RWPE2 (cell line): ENCODE results near the gene MACROD2.
"Not testable (repeated sequence)": the region's sequence is repeated elsewhere in the genome, so short reads cannot be mapped to it uniquely, and the experiment has no call there.

Experiments
- ATAC-seq: fragments of 200-7000 bp; cut with Tn5 transposase; 3 replicates; pipeline ENCODE4 v1.9.1; 2021; ENCODE audit warnings: low read depth
- DNase-seq: peaks from one replicate; pipeline ENCODE4 v3.0.0-alpha.2; 2020; ENCODE audit warnings: low spot score
- H3K27ac ChIP-seq: fragments of 450-650 bp; 2 replicates; pipeline ENCODE4 v1.5.1; 2017; ENCODE audit warnings: mild to moderate bottlenecking; ENCODE audit not compliant: poor library complexity, severe bottlenecking
- H3K27me3 ChIP-seq: fragments of 250-450 bp; sonication (Bioruptor Pico); 2 replicates; pipeline ENCODE4 v1.5.1; 2021; ENCODE audit warnings: mild to moderate bottlenecking, moderate library complexity; ENCODE audit not compliant: insufficient read depth, poor library complexity, severe bottlenecking
- H3K36me3 ChIP-seq: fragments of 250-450 bp; sonication (Bioruptor Pico); 2 replicates; pipeline ENCODE4 v1.5.1; 2020; ENCODE audit warnings: low read depth, mild to moderate bottlenecking, moderate library complexity
- H3K4me1 ChIP-seq: fragments of 250-450 bp; sonication (Bioruptor Pico); 2 replicates; pipeline ENCODE4 v1.5.1; 2021; ENCODE audit warnings: mild to moderate bottlenecking, moderate library complexity; ENCODE audit not compliant: insufficient read depth, poor library complexity, severe bottlenecking
- H3K4me3 ChIP-seq: fragments of 250-450 bp; sonication (Bioruptor Pico); 2 replicates; pipeline ENCODE4 v1.5.1; 2021; ENCODE audit warnings: mild to moderate bottlenecking, moderate library complexity; ENCODE audit not compliant: severe bottlenecking
- H3K9me3 ChIP-seq: fragments of 250-450 bp; sonication (Bioruptor Pico); 2 replicates; pipeline ENCODE4 v1.5.1; 2021; ENCODE audit warnings: mild to moderate bottlenecking, moderate library complexity; ENCODE audit not compliant: severe bottlenecking
- TF ChIP-seq, protein P1 (sequence below): fragments of 450-650 bp; IDR thresholded peaks from one replicate; pipeline ENCODE4 v1.5.1; 2017; ENCODE audit warnings: mild to moderate bottlenecking, moderate library complexity; ENCODE audit not compliant: poor library complexity, severe bottlenecking

MACROD2 gene

GRCh38 chr20:14453259-14453658 lies 457.9 kb downstream of the MACROD2 start:
- no peak overlapping the region for H3K27ac ChIP-seq
- DNase-seq (no peak), ATAC-seq (no peak)

GRCh38 chr20:14454296-14454695 lies 459.0 kb downstream of the MACROD2 start:
- H3K9me3 ChIP-seq = no peaks in the 10 kb centered on the region
- ATAC-seq (no peak), DNase-seq (no peak)
- no peak overlapping the region for H3K27ac ChIP-seq
- TF ChIP-seq, protein P1, sequence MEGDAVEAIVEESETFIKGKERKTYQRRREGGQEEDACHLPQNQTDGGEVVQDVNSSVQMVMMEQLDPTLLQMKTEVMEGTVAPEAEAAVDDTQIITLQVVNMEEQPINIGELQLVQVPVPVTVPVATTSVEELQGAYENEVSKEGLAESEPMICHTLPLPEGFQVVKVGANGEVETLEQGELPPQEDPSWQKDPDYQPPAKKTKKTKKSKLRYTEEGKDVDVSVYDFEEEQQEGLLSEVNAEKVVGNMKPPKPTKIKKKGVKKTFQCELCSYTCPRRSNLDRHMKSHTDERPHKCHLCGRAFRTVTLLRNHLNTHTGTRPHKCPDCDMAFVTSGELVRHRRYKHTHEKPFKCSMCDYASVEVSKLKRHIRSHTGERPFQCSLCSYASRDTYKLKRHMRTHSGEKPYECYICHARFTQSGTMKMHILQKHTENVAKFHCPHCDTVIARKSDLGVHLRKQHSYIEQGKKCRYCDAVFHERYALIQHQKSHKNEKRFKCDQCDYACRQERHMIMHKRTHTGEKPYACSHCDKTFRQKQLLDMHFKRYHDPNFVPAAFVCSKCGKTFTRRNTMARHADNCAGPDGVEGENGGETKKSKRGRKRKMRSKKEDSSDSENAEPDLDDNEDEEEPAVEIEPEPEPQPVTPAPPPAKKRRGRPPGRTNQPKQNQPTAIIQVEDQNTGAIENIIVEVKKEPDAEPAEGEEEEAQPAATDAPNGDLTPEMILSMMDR = no peak
- H3K27me3 ChIP-seq = no peaks in the 10 kb centered on the region
- H3K4me1 ChIP-seq = peaks cover 9% of the 10 kb centered on the region
- no peaks in the 10 kb centered on the region for H3K36me3 ChIP-seq
- H3K4me3 ChIP-seq = no peak overlapping the region

More at GRCh38 chr20:14453259-14453658, 457.9 kb downstream of the MACROD2 start:
- H3K4me1 ChIP-seq = peaks cover 15% of the 10 kb centered on the region
- no peaks in the 10 kb centered on the region for H3K27me3 ChIP-seq
- no peak overlapping the region for H3K4me3 ChIP-seq
- H3K36me3 ChIP-seq = no peaks in the 10 kb centered on the region
- H3K9me3 ChIP-seq = no peaks in the 10 kb centered on the region
- TF ChIP-seq, protein P1 = no peak

DNA sequence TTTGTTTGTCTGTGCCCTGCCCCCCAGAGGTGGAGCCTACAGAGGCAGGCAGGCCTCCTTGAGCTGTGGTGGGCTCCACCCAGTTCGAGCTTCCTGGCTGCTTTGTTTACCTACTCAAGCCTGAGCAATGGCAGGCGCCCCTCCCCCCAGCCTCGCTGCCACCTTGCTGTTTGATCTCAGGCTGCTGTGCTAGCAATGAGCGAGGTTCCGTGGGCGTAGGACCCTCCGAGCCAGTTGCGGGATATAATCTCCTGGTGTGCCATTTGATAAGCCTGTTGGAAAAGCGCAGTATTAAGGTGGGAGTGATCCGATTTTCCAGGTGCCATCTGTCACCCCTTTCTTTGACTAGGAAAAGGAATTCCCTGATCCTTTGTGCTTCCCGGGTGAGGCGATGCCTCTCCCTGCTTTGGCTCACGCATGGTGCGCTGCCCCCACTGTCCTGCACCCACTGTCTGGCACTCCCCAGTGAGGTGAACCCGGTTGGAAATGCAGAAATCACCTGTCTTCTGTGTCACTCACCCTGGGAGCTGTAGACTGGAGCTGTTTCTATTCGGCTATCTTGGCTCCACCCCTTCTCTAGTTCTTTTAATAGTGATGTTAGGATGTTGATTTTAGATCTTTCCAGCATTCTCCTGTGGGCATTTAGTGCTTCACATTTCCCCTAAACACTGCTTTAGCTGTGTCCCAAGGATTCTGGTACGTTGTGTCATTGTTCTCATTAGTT lies 471.9 kb downstream of the MACROD2 start:
- H3K9me3 ChIP-seq, ATAC-seq, H3K27ac ChIP-seq, H3K27me3 ChIP-seq, H3K4me3 ChIP-seq, H3K36me3 ChIP-seq, DNase-seq, H3K4me1 ChIP-seq: not testable (repeated sequence)

DNA sequence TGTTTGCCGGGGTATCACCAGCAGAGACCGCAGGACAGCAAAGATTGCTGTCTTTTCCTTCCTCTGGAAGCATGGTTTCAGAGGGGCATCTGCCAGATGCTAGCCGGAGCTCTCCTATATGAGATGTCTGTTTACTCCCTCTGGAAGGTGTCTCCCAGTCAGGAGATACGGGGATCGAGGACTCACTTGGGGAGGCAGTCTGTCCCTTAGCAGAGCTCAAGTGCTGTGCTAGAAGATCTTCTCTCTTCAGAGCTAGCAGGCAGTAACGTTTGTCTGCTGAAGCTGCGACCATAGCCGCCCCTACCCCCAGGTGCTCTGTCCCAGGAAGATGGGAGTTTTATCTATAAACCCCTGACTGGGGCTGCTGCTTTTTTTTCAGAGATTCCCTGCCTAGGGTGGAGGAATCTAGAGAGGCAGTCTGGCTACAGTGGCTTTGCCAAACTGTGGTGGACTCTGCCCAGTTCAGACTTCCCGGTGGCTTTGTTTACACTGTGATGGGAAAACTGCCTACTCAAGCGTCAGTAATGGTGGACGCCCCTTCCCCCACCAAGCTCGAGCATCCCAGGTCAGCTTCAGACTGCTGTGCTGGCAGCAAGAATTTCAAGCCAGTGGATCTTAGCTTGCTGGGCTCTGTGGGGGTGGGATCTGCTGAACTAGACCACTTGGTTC lies 475.0 kb downstream of the MACROD2 start:
- Histone ChIP-seq H3K9me3 (no peaks in the 10 kb centered on the region), H3K4me3 (no peak overlapping the region), H3K4me1 (no peaks in the 10 kb centered on the region), H3K36me3 (no peaks in the 10 kb centered on the region), H3K27ac (no peak overlapping the region), H3K27me3 (no peaks in the 10 kb centered on the region)
- ATAC-seq (no peak), DNase-seq (no peak)
- TF ChIP-seq, protein P1 = no peak

- Histone ChIP-seq H3K4me3 (no peak overlapping the region), H3K27me3 (no peaks in the 10 kb centered on the region), H3K9me3 (no peaks in the 10 kb centered on the region), H3K36me3 (no peaks in the 10 kb centered on the region), H3K27ac (no peak overlapping the region), H3K4me1 (no peaks in the 10 kb centered on the region)
- ATAC-seq (no peak), DNase-seq (no peak)
- TF ChIP-seq, protein P1 = no peak
Observed at GRCh38 chr20:14470977-14471661, 475.8 kb downstream of the MACROD2 start.
